Upper lobe of right lung (tissue), 1 donor: ENCODE results near the gene ARHGEF6. TPM values are rescaled to one million over a fixed set of nuclear protein-coding genes. Genes with fewer than 3 reads are reported as not detected.
"Not testable (repeated sequence)": the region's sequence is repeated elsewhere in the genome, so short reads cannot be mapped to it uniquely, and the experiment has no call there.

Experiments used
- ATAC-seq: fragments of 200-7000 bp; cut with Tn5 transposase; one replicate; pipeline ENCODE4 v1.9.1; 2020; ENCODE audit warnings: mild to moderate bottlenecking, moderate library complexity
- DNase-seq: peaks from one replicate; pipeline ENCODE4 v3.0.0-alpha.2; 2020
- H3K27ac ChIP-seq: fragments of 200-600 bp; one replicate; pipeline ENCODE4 v1.8.0; 2022
- H3K27me3 ChIP-seq: fragments of 200-600 bp; one replicate; pipeline ENCODE4 v1.8.0; 2022; ENCODE audit warnings: mild to moderate bottlenecking
- H3K36me3 ChIP-seq: fragments of 200-600 bp; one replicate; pipeline ENCODE4 v1.8.0; 2022
- H3K4me1 ChIP-seq: fragments of 200-600 bp; one replicate; pipeline ENCODE4 v1.8.0; 2022
- H3K4me3 ChIP-seq: fragments of 200-600 bp; one replicate; pipeline ENCODE4 v1.8.0; 2022; ENCODE audit warnings: mild to moderate bottlenecking
- H3K9me3 ChIP-seq: fragments of 200-600 bp; one replicate; pipeline ENCODE4 v1.8.0; 2022
- intact Hi-C: fragments of 100-400 bp; cut with DNase I; formaldehyde crosslinking; loops from one replicate; pipeline ENCODE4 v1.11.0; 2022
- total RNA-seq: library from RNA; stranded (reverse); fragmentation: NEBNext Ultra II Directional; extraction: Animal tissue kit (Norgen Biotek cat#: 25700); gene quantifications from one replicate; pipeline ENCODE4 v1.2.1, GENCODE V29; 2021
- TF ChIP-seq, protein P1 (sequence below): fragments of 200-600 bp; IDR thresholded peaks from one replicate; pipeline ENCODE4 v1.8.0; 2022; ENCODE audit warnings: antibody characterized with exemption
- donor health status: DM: no; HTN: yes; CAD: no; lungs with severe emphysema.

The ARHGEF6 gene
- total RNA-seq, 1 donor from 2014 or later: 42.8 TPM

DNA sequence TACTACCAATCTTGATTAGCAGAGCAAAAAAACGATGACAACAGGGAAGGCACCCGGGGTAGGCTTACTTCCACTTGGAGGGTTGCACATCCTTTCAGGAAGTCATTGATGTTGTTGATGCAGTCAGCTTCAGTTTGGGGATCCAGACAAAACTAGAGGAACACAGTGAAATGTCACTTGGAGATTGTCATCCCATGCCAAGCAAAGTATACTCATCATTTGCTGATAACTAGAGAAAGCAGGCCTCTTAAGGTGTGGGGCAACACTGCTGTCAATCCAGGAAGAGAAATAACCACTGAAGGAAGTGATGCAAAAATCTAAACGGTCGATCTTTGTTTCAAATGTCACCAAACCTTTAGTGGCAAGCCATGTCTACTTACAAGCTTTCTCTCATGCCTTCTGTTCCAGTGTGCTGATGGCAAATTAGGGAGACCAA lies 1.4 kb downstream of the ARHGEF6 start:
- TF ChIP-seq, protein P1, sequence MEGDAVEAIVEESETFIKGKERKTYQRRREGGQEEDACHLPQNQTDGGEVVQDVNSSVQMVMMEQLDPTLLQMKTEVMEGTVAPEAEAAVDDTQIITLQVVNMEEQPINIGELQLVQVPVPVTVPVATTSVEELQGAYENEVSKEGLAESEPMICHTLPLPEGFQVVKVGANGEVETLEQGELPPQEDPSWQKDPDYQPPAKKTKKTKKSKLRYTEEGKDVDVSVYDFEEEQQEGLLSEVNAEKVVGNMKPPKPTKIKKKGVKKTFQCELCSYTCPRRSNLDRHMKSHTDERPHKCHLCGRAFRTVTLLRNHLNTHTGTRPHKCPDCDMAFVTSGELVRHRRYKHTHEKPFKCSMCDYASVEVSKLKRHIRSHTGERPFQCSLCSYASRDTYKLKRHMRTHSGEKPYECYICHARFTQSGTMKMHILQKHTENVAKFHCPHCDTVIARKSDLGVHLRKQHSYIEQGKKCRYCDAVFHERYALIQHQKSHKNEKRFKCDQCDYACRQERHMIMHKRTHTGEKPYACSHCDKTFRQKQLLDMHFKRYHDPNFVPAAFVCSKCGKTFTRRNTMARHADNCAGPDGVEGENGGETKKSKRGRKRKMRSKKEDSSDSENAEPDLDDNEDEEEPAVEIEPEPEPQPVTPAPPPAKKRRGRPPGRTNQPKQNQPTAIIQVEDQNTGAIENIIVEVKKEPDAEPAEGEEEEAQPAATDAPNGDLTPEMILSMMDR: no peak
- ATAC-seq (peak; percentile 53), DNase-seq (no peak)
- Histone ChIP-seq H3K27ac (peak overlapping the region; percentile 77), H3K27me3 (no peaks in the 10 kb centered on the region), H3K36me3 (no peaks in the 10 kb centered on the region), H3K4me1 (no peaks in the 10 kb centered on the region), H3K4me3 (peak overlapping the region; percentile 47), H3K9me3 (no peaks in the 10 kb centered on the region)
- intact Hi-C loops: no loop called here

DNA sequence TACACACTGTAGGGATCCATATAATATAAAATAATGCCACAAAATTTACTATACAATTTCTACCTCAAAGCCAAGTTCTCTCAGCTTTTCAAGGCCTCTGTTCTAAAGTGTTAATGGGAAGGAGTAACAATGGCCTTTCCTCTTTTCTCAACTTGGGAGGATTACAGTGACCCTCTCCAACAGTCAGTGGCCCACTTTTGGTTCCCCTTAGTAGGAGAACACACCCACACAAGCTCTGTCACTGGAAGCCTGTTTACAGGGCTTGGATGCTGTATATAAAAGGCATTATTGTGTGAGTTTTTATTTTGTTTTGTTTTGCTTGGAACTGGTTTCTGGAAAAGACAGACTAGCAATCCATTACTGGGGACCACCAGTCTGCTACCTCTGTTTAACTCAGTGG lies 1.8 kb downstream of the ARHGEF6 start:
- ATAC-seq (peak; percentile 50), DNase-seq (no peak)
- peak overlapping the region; percentile 77 for H3K27ac ChIP-seq
- intact Hi-C loops: no loop called here
- H3K9me3 ChIP-seq: no peaks in the 10 kb centered on the region
- no peaks in the 10 kb centered on the region for H3K36me3 ChIP-seq
- no peaks in the 10 kb centered on the region for H3K27me3 ChIP-seq
- TF ChIP-seq, protein P1: no peak
- no peaks in the 10 kb centered on the region for H3K4me1 ChIP-seq
- peak overlapping the region; percentile 47 for H3K4me3 ChIP-seq

DNA sequence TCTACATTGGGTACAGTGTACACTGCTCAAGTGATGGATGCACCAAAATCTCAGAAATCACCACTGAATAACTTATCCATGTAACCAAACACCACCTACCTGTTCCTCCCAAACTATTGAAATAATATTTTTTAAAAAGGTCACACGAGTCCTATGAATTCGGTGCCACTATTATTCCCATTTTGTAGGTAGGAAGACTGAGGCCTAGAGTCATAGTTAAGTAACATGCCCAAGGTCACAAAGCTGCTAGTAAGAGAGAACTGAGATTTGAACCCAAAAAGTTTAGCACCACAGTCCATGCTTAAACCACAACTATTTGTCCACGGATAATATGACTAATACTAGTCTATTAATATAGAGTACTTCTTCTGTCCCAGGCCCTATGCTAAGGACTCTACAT lies 2.7 kb downstream of the ARHGEF6 start:
- TF ChIP-seq, protein P1: no peak
- Histone ChIP-seq H3K27ac (no peak overlapping the region), H3K4me1 (no peaks in the 10 kb centered on the region), H3K4me3 (no peak overlapping the region), H3K27me3 (no peaks in the 10 kb centered on the region), H3K36me3 (no peaks in the 10 kb centered on the region), H3K9me3 (no peaks in the 10 kb centered on the region)
- ATAC-seq: no peak
- no peak for DNase-seq
- intact Hi-C loops: no loop called here

DNA sequence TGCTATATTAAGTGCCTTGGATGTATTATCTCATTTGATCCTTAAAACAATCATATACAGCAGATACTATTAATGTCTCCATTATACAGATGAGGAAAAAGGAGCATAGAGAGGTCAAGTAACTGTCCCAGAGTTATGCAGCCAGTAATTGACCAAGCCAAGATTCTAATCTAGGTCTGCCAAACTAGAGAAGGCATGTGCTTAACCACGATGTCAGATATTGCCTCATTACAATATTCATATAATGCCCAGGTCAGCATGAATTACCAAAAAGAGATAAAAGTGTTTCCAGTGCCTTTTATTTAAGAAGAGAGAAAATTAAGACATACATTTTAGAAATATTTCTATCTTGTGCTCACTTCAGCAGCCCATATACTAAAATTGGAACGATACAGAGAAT lies 7.1 kb downstream of the ARHGEF6 start:
- Histone ChIP-seq H3K27me3 (no peaks in the 10 kb centered on the region), H3K4me3 (no peak overlapping the region), H3K4me1 (no peaks in the 10 kb centered on the region), H3K36me3 (no peaks in the 10 kb centered on the region), H3K9me3 (no peaks in the 10 kb centered on the region), H3K27ac (no peak overlapping the region)
- DNase-seq (no peak), ATAC-seq (no peak)
- intact Hi-C loops: no loop called here
- TF ChIP-seq, protein P1: no peak

DNA sequence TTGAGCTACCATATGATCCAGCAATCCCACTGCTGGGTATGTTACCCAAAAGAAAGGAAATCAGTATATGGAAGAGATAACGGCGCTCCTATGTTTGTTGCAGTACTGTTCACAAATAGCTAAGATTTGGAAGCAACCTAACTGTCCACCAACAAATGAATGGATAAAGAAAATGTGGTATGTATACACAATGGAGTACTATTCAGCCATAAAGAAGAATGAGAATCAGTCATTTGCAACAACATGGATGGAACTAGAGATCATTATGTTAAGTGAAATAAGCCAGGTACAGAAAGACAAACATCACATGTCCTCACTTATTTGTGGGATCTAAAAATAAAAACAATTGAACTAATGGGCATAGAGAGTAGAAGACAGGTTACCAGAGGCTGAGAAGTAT lies 8.9 kb downstream of the ARHGEF6 start:
- H3K9me3 ChIP-seq, H3K36me3 ChIP-seq, DNase-seq, H3K4me3 ChIP-seq, H3K4me1 ChIP-seq, H3K27ac ChIP-seq, H3K27me3 ChIP-seq, intact Hi-C loops, ATAC-seq: not testable (repeated sequence)

DNA sequence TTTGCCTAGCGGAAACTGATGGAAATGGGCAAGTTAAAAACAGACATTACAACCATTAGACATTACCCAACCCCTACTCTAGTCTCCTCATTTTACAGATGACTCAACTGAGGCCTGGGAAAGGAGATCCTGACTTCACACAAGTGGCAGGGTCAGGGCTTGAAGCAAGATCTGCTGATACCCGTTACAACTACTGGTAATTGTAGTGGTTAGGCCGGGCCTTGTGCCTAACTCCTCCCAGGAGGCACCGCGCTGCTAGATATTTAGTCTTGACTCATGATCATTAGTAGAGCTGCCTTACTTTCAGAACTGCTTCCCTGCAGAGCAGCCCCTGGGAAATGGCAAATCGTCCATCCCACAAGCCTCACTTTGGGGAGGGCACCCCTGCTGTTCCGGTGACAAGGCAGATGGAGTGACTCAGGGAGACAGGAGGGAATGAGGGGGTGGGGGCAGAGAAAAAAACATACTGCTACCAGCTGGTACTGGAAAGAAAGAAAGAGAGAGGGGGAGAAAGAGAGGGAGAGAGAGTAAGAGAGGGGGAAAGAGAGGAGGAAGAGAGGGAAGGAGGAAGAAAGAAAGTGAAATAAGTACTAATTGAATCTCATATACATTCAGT lies 12.2 kb downstream of the ARHGEF6 start:
- Histone ChIP-seq H3K9me3 (no peaks in the 10 kb centered on the region), H3K36me3 (no peaks in the 10 kb centered on the region), H3K27me3 (no peaks in the 10 kb centered on the region), H3K4me1 (no peaks in the 10 kb centered on the region), H3K4me3 (no peak overlapping the region), H3K27ac (no peak overlapping the region)
- TF ChIP-seq, protein P1: no peak
- peak; percentile 57 for ATAC-seq
- DNase-seq: no peak
- intact Hi-C loops: no loop called here
